ENCODE results near the gene RAD51B.
A peak's percentile ranks its signal among the peaks of the same experiment; 100 is the strongest.

The RAD51B gene

DNA sequence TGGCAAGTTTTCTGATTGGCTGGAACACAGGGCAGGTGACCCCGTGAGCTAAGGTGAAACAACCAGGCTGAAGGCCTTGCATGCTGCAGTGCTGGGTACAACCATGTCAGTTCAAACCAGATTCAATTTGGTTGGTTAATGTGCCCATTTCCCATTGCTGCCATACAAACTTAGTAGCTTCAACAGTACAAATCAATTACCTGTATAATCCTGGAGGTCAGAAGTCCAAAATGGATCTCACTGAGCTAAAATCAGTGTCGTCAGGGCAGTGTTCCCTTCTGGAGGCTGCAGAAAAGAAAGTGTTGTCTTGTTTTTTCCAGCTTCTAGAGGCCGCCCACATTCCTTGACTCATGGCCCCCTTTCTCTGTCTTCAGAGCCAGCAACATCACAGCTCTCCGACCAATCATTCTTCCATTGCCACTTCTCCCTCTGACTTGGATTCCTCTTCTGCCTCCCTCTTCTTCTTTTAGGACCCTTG lies 751.6 kb downstream of the RAD51B start:
- ChIA-PET CTCF (interaction anchor here (0.5 kb wide), 1 partner anchor 273 kb away, joined by 3 read pairs; no protein-coding TSS in a partner anchor), POLR2A (ENCODE audit: low non-redundant PET) (no interaction called here)
- no peak for DNase-seq (ENCODE audit: low spot score)
- TF ChIP-seq, protein P1, sequence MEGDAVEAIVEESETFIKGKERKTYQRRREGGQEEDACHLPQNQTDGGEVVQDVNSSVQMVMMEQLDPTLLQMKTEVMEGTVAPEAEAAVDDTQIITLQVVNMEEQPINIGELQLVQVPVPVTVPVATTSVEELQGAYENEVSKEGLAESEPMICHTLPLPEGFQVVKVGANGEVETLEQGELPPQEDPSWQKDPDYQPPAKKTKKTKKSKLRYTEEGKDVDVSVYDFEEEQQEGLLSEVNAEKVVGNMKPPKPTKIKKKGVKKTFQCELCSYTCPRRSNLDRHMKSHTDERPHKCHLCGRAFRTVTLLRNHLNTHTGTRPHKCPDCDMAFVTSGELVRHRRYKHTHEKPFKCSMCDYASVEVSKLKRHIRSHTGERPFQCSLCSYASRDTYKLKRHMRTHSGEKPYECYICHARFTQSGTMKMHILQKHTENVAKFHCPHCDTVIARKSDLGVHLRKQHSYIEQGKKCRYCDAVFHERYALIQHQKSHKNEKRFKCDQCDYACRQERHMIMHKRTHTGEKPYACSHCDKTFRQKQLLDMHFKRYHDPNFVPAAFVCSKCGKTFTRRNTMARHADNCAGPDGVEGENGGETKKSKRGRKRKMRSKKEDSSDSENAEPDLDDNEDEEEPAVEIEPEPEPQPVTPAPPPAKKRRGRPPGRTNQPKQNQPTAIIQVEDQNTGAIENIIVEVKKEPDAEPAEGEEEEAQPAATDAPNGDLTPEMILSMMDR (conservative IDR thresholded peaks at IDR 0.05; ENCODE audit: low read depth): no peak
- peak overlapping the region; percentile 21; the same call in 1 of the 2 replicates for H3K27ac ChIP-seq

- TF ChIP-seq, protein P1 (conservative IDR thresholded peaks at IDR 0.05; ENCODE audit: low read depth): no peak
- ChIA-PET CTCF (no interaction called here), POLR2A (ENCODE audit: low non-redundant PET) (no interaction called here)
- no peak for DNase-seq (ENCODE audit: low spot score)
- peak overlapping the region; percentile 33; the same call in 1 of the 2 replicates for H3K27ac ChIP-seq
Observed at GRCh38 chr14:68571928-68572525, 752.4 kb downstream of the RAD51B start.

- no peak for DNase-seq (ENCODE audit: low spot score)
- ChIA-PET POLR2A (ENCODE audit: low non-redundant PET) (no interaction called here), CTCF (no interaction called here)
- TF ChIP-seq, protein P1 (conservative IDR thresholded peaks at IDR 0.05; ENCODE audit: low read depth): no peak
- H3K27ac ChIP-seq: no peak overlapping the region
Observed at GRCh38 chr14:68573126-68573525, 753.5 kb downstream of the RAD51B start.

- TF ChIP-seq, protein P1 (conservative IDR thresholded peaks at IDR 0.05; ENCODE audit: low read depth): no peak
- POLR2A ChIA-PET (ENCODE audit: low non-redundant PET): no interaction called here
- H3K27ac ChIP-seq: peak overlapping the region; percentile 17; the same call in 1 of the 2 replicates
- CTCF ChIA-PET: no interaction called here
- no peak for DNase-seq (ENCODE audit: low spot score)
Observed at GRCh38 chr14:68573722-68574121, 754.1 kb downstream of the RAD51B start.

DNA sequence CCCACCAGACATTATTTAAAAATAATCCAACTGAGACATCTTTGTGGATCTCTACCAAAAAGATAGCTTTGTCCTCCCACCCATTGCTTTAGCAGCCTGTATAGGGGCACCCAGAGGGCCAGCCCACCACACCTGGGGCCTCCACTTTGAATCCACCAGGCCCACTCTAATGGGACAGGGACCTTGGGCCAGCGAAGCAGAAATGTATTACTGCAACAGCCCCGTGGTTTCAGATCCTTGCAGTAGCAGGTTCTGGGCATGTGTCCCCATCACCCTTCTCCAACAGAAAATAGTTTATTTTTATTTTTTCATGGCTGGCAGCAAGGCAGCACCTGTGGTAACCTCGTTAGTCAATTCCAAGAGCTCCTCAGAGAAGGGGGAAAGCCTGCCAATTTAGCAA lies 754.9 kb downstream of the RAD51B start:
- peak overlapping the region; percentile 17; the same call in 1 of the 2 replicates for H3K27ac ChIP-seq
- POLR2A ChIA-PET (ENCODE audit: low non-redundant PET): no interaction called here
- CTCF ChIA-PET: no interaction called here
- DNase-seq (ENCODE audit: low spot score): no peak
- TF ChIP-seq, protein P1 (conservative IDR thresholded peaks at IDR 0.05; ENCODE audit: low read depth): no peak

DNA sequence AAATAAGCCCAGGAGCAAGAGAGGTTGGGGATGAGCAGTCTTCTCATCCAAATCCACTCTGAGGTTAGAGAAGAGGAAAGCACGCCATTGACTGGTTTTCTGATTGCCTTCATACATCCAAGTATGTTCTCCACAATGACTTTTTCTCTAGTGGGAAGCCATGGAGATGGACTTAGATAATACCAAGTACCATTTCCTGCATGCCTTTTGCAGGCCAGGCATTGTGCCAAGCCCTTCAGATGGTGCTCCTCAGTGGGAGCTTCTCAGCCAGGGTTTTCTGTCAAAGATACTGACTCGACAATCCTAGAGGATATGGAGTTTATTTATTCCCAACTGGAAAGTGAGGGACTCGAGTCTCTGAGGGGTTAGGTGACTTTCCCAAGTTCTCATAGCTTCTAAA lies 755.3 kb downstream of the RAD51B start:
- DNase-seq (ENCODE audit: low spot score): no peak
- TF ChIP-seq, protein P1 (conservative IDR thresholded peaks at IDR 0.05; ENCODE audit: low read depth): no peak
- POLR2A ChIA-PET (ENCODE audit: low non-redundant PET): no interaction called here
- no peak overlapping the region; the same call in 1 of the 2 replicates for H3K27ac ChIP-seq
- CTCF ChIA-PET: interaction anchor here (0.6 kb wide), 1 partner anchor 957 kb away, joined by 3 read pairs; no protein-coding TSS in a partner anchor

Measured in RWPE1 (cell line).